Measurements from ENCODE around the gene TMOD1. TPM values are rescaled to one million over a fixed set of nuclear protein-coding genes. Genes with fewer than 3 reads are reported as not detected.

TMOD1 gene
- total and polyA plus RNA-seq, 2 of the 8 experiments (the other 6 are each of a cell fraction or from before 2014, with no cell fraction given), result 0.17 to 0.88 TPM

- no peak overlapping the region for H3K9ac ChIP-seq (replicated peaks in 1 of 4; ENCODE audit: extremely low read depth in 1 of 4, low read depth in 3 of 4, low read length in 3 of 4)
- H3K4me3 ChIP-seq (ENCODE audit: extremely low read depth in 1 of 4, insufficient read depth in 2 of 4, low read depth in 3 of 4, low read length in 4 of 4), result no peak overlapping the region
- H3K18ac ChIP-seq (ENCODE audit: extremely low read depth, low read length), result no peak overlapping the region
- WGBS, 2 experiments (ENCODE audit: extremely low coverage in 1 of 2, insufficient coverage in 1 of 2, insufficient read length in 1 of 2, insufficient replicate concordance in 2 of 2, low coverage in 1 of 2, low lambda C conversion rate in 2 of 2, missing lambda C conversion rate in 1 of 2), result 79% methylated on average over 4 of the region's 4 CpGs; no CpG with 5 or more reads in 1 of the 2 experiments
- DNase-seq (ENCODE audit: low read depth in 1 of 2, low spot score in 2 of 2), result no peak
- peaks cover 0 to 6% (median 5%) of the 10 kb centered on the region in 4 experiments; a peak in 5 of 7 replicates for H3K4me1 ChIP-seq (replicated peaks in 1 of 4; ENCODE audit: control insufficient read depth in 3 of 4, insufficient read depth in 4 of 4, low read length in 3 of 4)
- H3K27ac ChIP-seq (ENCODE audit: low read depth, low read length), result no peak overlapping the region
- H3K36me3 ChIP-seq (ENCODE audit: control insufficient read depth in 2 of 4, insufficient read depth in 4 of 4, low read length in 3 of 4), result no peaks in the 10 kb centered on the region
- no peak overlapping the region for H2BK15ac ChIP-seq (ENCODE audit: low read length)
- H3K23me2 ChIP-seq (ENCODE audit: low read depth, low read length), result peaks cover 15% of the 10 kb centered on the region
- H3K9me3 ChIP-seq (ENCODE audit: insufficient read depth in 2 of 2, low read depth in 1 of 2, low read length in 1 of 2), result no peaks in the 10 kb centered on the region
- no peak overlapping the region for H2AK5ac ChIP-seq (ENCODE audit: low read depth, low read length)
- H3K4me2 ChIP-seq (ENCODE audit: insufficient read depth in 1 of 2, low read depth in 2 of 2, low read length in 2 of 2), result no peak overlapping the region
- no peak overlapping the region for H2AFZ ChIP-seq (ENCODE audit: low read length)
- H2BK20ac ChIP-seq (ENCODE audit: low read length), result no peak overlapping the region
- H4K91ac ChIP-seq (replicated peaks; ENCODE audit: insufficient read length, low read length), result no peak overlapping the region
- H3K79me1 ChIP-seq (ENCODE audit: low read depth, low read length), result no peaks in the 10 kb centered on the region
- H3K27me3 ChIP-seq (replicated peaks in 1 of 4; ENCODE audit: control insufficient read depth in 3 of 4, extremely low read depth in 1 of 4, insufficient read depth in 3 of 4, low read length in 3 of 4), result peaks cover 26 to 35% (median 30%) of the 10 kb centered on the region in 4 experiments
- ChIA-PET POLR2A (ENCODE audit: partially characterized antibody) (interaction anchor here (0.5 to 1.5 kb wide), 2 partner anchors 10 to 33 kb away, joined by 3 to 4 read pairs; no protein-coding TSS in a partner anchor), CTCF (ENCODE audit: partially characterized antibody) (interaction anchor here (1.0 to 2.0 kb wide), 5 partner anchors 9 to 109 kb away, joined by 3 to 8 read pairs (median 7); no protein-coding TSS in a partner anchor)
- no peak overlapping the region for H3K4ac ChIP-seq (replicated peaks; ENCODE audit: insufficient read length, low read depth, low read length)
- H3K79me2 ChIP-seq (ENCODE audit: control insufficient read depth in 1 of 2, insufficient read depth in 2 of 2, low read length in 2 of 2), result no peaks in the 10 kb centered on the region
- H4K8ac ChIP-seq (ENCODE audit: extremely low read depth, insufficient read depth, low read length), result no peak overlapping the region
- no peak overlapping the region for H2BK120ac ChIP-seq (replicated peaks; ENCODE audit: low read depth, low read length)
- no peak overlapping the region for H2BK12ac ChIP-seq (ENCODE audit: low read depth, low read length)
- no peak overlapping the region for H3K56ac ChIP-seq (replicated peaks; ENCODE audit: insufficient read length, low read depth, low read length)
- H4K20me1 ChIP-seq (replicated peaks in 1 of 2; ENCODE audit: control insufficient read depth in 1 of 2, insufficient read depth in 2 of 2, low read length in 2 of 2), result no peaks in the 10 kb centered on the region
- H2BK5ac ChIP-seq (ENCODE audit: low read depth, low read length), result no peak overlapping the region
- no peak overlapping the region for H3K23ac ChIP-seq (ENCODE audit: insufficient read length)
- no peak overlapping the region for H3K14ac ChIP-seq (ENCODE audit: insufficient read length)
- no peak for FAIRE-seq
- H4K5ac ChIP-seq (ENCODE audit: insufficient read length, low read depth, low read length), result no peak overlapping the region
- TF ChIP-seq JUND (IDR thresholded peaks at IDR 0.05; ENCODE audit: low read length) (no peak), POLR2A (IDR thresholded peaks at IDR 0.05; ENCODE audit: control extremely low read depth in 1 of 2, low read depth in 2 of 2, low read length in 2 of 2) (no peak), PHF8 (conservative IDR thresholded peaks at IDR 0.05; ENCODE audit: low read depth, low read length) (no peak), E2F6 (IDR thresholded peaks at IDR 0.05) (no peak), TAF7 (optimal IDR thresholded peaks at IDR 0.05; ENCODE audit: borderline replicate concordance, low read depth, low read length) (no peak), SIX5 (IDR thresholded peaks at IDR 0.05; ENCODE audit: low read depth, low read length) (no peak), CHD2 (IDR thresholded peaks at IDR 0.05; ENCODE audit: low read length) (no peak), SRF (IDR thresholded peaks at IDR 0.05; ENCODE audit: low read depth, low read length) (no peak)
- TF ChIP-seq, protein P1, sequence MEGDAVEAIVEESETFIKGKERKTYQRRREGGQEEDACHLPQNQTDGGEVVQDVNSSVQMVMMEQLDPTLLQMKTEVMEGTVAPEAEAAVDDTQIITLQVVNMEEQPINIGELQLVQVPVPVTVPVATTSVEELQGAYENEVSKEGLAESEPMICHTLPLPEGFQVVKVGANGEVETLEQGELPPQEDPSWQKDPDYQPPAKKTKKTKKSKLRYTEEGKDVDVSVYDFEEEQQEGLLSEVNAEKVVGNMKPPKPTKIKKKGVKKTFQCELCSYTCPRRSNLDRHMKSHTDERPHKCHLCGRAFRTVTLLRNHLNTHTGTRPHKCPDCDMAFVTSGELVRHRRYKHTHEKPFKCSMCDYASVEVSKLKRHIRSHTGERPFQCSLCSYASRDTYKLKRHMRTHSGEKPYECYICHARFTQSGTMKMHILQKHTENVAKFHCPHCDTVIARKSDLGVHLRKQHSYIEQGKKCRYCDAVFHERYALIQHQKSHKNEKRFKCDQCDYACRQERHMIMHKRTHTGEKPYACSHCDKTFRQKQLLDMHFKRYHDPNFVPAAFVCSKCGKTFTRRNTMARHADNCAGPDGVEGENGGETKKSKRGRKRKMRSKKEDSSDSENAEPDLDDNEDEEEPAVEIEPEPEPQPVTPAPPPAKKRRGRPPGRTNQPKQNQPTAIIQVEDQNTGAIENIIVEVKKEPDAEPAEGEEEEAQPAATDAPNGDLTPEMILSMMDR (IDR thresholded peaks at IDR 0.05; ENCODE audit: control extremely low read depth in 1 of 3, insufficient read depth in 1 of 3, low read depth in 1 of 3, low read length in 3 of 3), result no peak
Measured at GRCh38 chr9:97506306-97506705, 4.8 kb downstream of the TMOD1 start.

Data from H1 (cell line).